IPS-18a (cell line): Measurements from ENCODE around the gene PDE6G.
"Not testable (repeated sequence)": the region's sequence is repeated elsewhere in the genome, so short reads cannot be mapped to it uniquely, and the experiment has no call there.

Source experiments
- H3K27ac ChIP-seq: one replicate; pipeline ENCODE4 v1.5.1; 2013; ENCODE audit warnings: low read length
- H3K27me3 ChIP-seq: one replicate; pipeline ENCODE4 v1.6.1; 2013; ENCODE audit warnings: mild to moderate bottlenecking, low read length; ENCODE audit not compliant: control insufficient read depth, insufficient read depth
- H3K36me3 ChIP-seq: one replicate; pipeline ENCODE4 v1.6.1; 2013; ENCODE audit warnings: low read depth, low read length; ENCODE audit not compliant: control insufficient read depth
- H3K4me1 ChIP-seq: one replicate; pipeline ENCODE4 v1.6.1; 2013; ENCODE audit warnings: low read depth, low read length; ENCODE audit not compliant: control insufficient read depth
- H3K4me3 ChIP-seq: one replicate; pipeline ENCODE4 v1.5.1; 2013; ENCODE audit warnings: low read length
- H3K9ac ChIP-seq: one replicate; pipeline ENCODE4 v1.6.1; 2013; ENCODE audit warnings: mild to moderate bottlenecking, low read length, moderate library complexity
- H3K9me3 ChIP-seq: one replicate; pipeline ENCODE4 v1.6.1; 2013; ENCODE audit warnings: low read depth, low read length; ENCODE audit not compliant: control insufficient read depth

Gene PDE6G

GRCh38 chr17:81640011-81640410 is 16.3 kb downstream of the PDE6G start:
- no peak overlapping the region for H3K27ac ChIP-seq
- no peaks in the 10 kb centered on the region for H3K9me3 ChIP-seq
- no peaks in the 10 kb centered on the region for H3K36me3 ChIP-seq
- H3K27me3 ChIP-seq = no peaks in the 10 kb centered on the region
- no peak overlapping the region for H3K4me3 ChIP-seq
- no peak overlapping the region for H3K9ac ChIP-seq
- peaks cover 5% of the 10 kb centered on the region for H3K4me1 ChIP-seq

GRCh38 chr17:81638683-81639082 is 17.7 kb downstream of the PDE6G start:
- peaks cover 5% of the 10 kb centered on the region for H3K4me1 ChIP-seq
- no peak overlapping the region for H3K4me3 ChIP-seq
- H3K9me3 ChIP-seq = no peaks in the 10 kb centered on the region
- no peak overlapping the region for H3K9ac ChIP-seq
- no peaks in the 10 kb centered on the region for H3K27me3 ChIP-seq
- no peak overlapping the region for H3K27ac ChIP-seq
- H3K36me3 ChIP-seq = no peaks in the 10 kb centered on the region

GRCh38 chr17:81636505-81637288 is 19.6 kb downstream of the PDE6G start, which contains the start of the genes NPLOC4 and TSPAN10:
Gene NPLOC4, minus strand, starts transcription at chr17:81637112. Its CDS starts 182 bp downstream, at chr17:81636930.
Gene TSPAN10, plus strand, starts transcription at chr17:81637196. Its CDS starts 5,217 bp downstream, at chr17:81642413.
- Histone ChIP-seq H3K27me3 (no peaks in the 10 kb centered on the region), H3K4me3 (peak within 1 kb of the TSS; percentile 99), H3K36me3 (no peaks in the 10 kb centered on the region), H3K4me1 (peaks cover 5% of the 10 kb centered on the region), H3K9me3 (no peaks in the 10 kb centered on the region), H3K9ac (peak within 1 kb of the TSS; percentile 97), H3K27ac (peak within 1 kb of the TSS; percentile 81)

DNA sequence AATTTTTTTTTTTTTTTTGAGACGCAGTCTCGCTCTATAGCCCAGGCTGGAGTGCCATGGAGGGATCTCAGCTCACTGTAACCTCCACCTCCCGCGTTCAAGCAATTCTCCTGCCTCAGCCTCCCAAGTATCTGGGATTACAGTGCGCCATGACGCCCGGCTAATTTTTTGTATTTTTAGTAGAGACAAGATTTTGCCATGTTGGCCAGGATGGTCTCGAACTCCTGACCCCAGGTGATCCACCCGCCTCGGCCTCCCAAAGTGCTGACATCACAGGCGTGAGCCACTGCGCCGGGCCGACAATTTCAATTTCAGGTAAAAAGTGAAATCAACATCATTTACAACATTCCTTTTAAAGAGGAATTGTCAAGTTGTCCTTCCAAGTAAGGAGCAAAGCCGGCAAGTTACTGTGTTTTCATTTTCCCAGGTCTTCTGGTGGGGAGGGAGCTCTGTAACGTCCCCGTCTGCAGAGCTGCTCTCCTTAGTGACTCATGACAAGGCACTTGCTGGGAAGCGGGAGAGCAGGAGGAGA is 20.3 kb downstream of the PDE6G start:
- H3K27ac ChIP-seq = peak overlapping the region; percentile 81
- no peaks in the 10 kb centered on the region for H3K9me3 ChIP-seq
- no peaks in the 10 kb centered on the region for H3K27me3 ChIP-seq
- H3K4me3 ChIP-seq = peak overlapping the region; percentile 99
- H3K4me1 ChIP-seq = peaks cover 5% of the 10 kb centered on the region
- no peaks in the 10 kb centered on the region for H3K36me3 ChIP-seq
- H3K9ac ChIP-seq = peak overlapping the region; percentile 97

- Histone ChIP-seq H3K9ac (no peak overlapping the region), H3K4me3 (peak overlapping the region; percentile 99), H3K36me3 (no peaks in the 10 kb centered on the region), H3K27ac (no peak overlapping the region), H3K4me1 (peaks cover 5% of the 10 kb centered on the region), H3K9me3 (no peaks in the 10 kb centered on the region), H3K27me3 (no peaks in the 10 kb centered on the region)
Measured at GRCh38 chr17:81635431-81635830, 20.9 kb downstream of the PDE6G start.

GRCh38 chr17:81631482-81631881 is 24.9 kb downstream of the PDE6G start:
- Histone ChIP-seq H3K9ac (no peak overlapping the region), H3K9me3 (no peaks in the 10 kb centered on the region), H3K27ac (no peak overlapping the region), H3K4me1 (peaks cover 5% of the 10 kb centered on the region), H3K36me3 (peaks cover 16% of the 10 kb centered on the region), H3K27me3 (no peaks in the 10 kb centered on the region), H3K4me3 (no peak overlapping the region)

GRCh38 chr17:81630274-81630673 is 26.1 kb downstream of the PDE6G start:
- Histone ChIP-seq H3K27ac (no peak overlapping the region), H3K9ac (no peak overlapping the region), H3K4me1 (no peaks in the 10 kb centered on the region), H3K27me3 (no peaks in the 10 kb centered on the region), H3K9me3 (no peaks in the 10 kb centered on the region), H3K4me3 (no peak overlapping the region), H3K36me3 (peaks cover 21% of the 10 kb centered on the region)

DNA sequence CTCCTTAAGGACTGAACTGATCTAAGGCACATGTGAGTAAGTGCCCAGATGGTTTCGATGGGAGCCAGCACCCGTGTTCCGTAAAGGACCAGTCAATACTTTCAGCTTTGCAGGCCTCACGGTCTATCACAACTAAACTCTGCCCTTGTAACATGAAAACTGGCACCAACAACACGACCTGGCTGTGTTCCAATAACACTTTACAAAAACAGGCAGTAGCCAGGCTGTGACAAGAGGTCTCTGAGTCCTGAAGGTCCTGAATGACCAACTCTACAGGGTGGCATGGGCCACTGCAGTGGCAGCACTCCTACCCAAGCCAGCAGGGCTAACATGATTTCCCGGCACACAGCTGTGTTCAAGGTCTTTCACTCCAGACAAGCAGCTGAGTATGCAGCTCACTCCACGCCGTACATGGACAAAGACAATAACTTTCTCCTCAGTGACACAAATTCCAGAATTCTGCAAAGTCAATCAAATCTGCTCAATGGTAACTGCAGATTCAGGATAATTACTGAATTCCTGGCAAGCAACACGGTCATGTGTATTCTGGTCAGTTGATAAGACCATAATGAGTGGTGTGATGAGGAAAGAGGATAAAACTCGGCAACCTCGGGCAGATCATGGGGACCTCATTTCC is 34.7 kb downstream of the PDE6G start:
- peaks cover 64% of the 10 kb centered on the region for H3K36me3 ChIP-seq

GRCh38 chr17:81618307-81618706 is 38.0 kb downstream of the PDE6G start:
- peaks cover 52% of the 10 kb centered on the region for H3K36me3 ChIP-seq
- not testable (repeated sequence) for H3K27ac ChIP-seq, H3K4me3 ChIP-seq, H3K9ac ChIP-seq, H3K9me3 ChIP-seq, H3K4me1 ChIP-seq, H3K27me3 ChIP-seq

More for the DNA sequence above, 34.7 kb downstream of the PDE6G start:
- no peak overlapping the region for H3K27ac ChIP-seq
- no peaks in the 10 kb centered on the region for H3K4me1 ChIP-seq
- H3K4me3 ChIP-seq = no peak overlapping the region
- no peaks in the 10 kb centered on the region for H3K9me3 ChIP-seq
- no peak overlapping the region for H3K9ac ChIP-seq
- H3K27me3 ChIP-seq = no peaks in the 10 kb centered on the region

DNA sequence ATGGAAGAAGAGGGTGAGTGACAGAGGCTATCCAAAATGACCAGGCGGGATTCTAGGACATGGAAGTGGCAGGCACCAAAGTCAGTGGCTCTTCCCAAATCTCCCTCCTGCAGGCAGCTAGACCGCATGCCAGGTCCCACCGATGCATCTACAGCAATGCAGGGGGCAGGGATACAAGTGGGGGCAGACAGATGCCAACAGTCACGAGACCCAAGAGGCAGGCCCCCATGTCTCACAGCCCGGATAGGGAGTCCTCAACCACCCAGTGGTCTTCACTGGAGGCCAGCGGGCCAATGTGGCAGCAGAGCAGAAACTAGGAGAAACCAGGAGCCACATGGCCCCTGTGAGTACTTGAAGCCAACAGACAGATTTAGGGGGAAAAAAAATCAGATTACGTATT is 39.5 kb downstream of the PDE6G start:
- H3K27ac ChIP-seq = no peak overlapping the region
- no peak overlapping the region for H3K9ac ChIP-seq
- no peaks in the 10 kb centered on the region for H3K27me3 ChIP-seq
- H3K36me3 ChIP-seq = peaks cover 53% of the 10 kb centered on the region
- no peaks in the 10 kb centered on the region for H3K9me3 ChIP-seq
- H3K4me1 ChIP-seq = no peaks in the 10 kb centered on the region
- H3K4me3 ChIP-seq = no peak overlapping the region

GRCh38 chr17:81615401-81615930 is 40.9 kb downstream of the PDE6G start:
- no peak overlapping the region for H3K4me3 ChIP-seq
- peaks cover 41% of the 10 kb centered on the region for H3K36me3 ChIP-seq
- no peak overlapping the region for H3K9ac ChIP-seq
- H3K4me1 ChIP-seq = no peaks in the 10 kb centered on the region
- H3K27ac ChIP-seq = no peak overlapping the region
- H3K9me3 ChIP-seq = no peaks in the 10 kb centered on the region
- no peaks in the 10 kb centered on the region for H3K27me3 ChIP-seq
